ENCODE measurements around the gene CDS2.
A peak's percentile ranks its signal among the peaks of the same experiment; 100 is the strongest.

CDS2 gene

GRCh38 chr20:5215672-5216304, 89.0 kb downstream of the CDS2 start:
- DNase-seq: no peak

GRCh38 chr20:5216663-5217062, 89.9 kb downstream of the CDS2 start:
- no peak for DNase-seq

DNA sequence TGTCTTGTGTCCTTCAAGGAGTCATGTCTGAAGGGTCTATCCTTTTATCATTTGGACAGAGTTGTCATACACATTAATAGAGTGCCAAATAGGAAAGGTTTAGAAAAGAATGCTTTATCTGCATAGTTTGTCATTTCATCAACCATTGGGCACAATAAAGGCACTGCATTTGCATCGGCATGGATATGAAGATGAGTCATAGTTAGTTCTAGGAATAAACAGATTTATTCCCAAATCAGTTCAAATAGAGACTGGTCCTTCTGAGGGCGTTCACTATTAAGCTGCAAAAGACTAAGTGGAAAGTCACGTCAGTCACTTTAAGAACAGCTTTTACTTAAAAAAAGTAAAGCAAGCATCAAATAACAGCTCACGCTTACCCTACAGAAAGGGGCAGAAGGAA, 90.8 kb downstream of the CDS2 start:
- no peak for DNase-seq

- no peak for DNase-seq
Measured at GRCh38 chr20:5220321-5221060, 93.7 kb downstream of the CDS2 start.

- DNase-seq: no peak
Measured at GRCh38 chr20:5221061-5221430, 94.2 kb downstream of the CDS2 start.

- peak; percentile 70 for DNase-seq
Measured at GRCh38 chr20:5222919-5223634, 96.3 kb downstream of the CDS2 start.

DNA sequence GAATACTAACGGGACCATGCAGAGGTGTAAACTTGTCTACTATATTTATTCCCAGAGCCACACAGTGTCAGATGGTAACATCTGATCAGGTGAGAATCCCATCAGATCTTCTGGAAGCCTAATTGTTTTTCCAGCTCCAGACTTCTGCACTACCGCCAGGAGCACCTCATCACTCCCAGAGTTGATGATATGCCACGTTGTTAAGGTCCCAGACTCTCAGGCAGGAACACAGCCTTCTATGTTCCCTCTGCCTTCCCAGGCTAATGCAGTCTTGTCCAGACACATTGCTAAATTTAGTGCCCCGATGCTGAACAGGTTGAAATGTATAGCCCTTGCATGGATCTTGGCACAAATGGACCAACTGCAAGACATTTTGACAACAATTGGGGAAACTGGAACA, 103.7 kb downstream of the CDS2 start:
- DNase-seq: no peak

- DNase-seq: no peak
Measured at GRCh38 chr20:5234158-5234557, 107.3 kb downstream of the CDS2 start.

DNA sequence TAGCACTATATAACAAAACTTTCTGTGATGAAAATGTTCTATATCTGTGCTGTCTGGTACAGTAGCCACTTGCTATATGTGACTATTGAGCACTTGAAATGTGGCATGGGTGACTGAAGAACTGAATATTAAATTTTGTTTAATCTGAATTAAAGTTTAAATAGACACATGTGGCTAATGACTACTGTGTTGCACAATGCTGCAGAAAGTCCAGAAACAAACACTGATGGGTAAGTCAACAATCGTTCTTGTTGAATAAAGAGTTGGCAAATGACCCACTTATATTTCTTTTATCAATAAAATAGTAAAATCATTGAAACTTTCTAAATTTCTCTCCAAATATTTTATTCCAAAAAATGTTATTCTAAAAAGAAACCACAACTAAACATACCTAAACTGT, 108.2 kb downstream of the CDS2 start:
- no peak for DNase-seq
